ENCODE data around the gene TUBG2.
"Not testable (repeated sequence)": the region's sequence is repeated elsewhere in the genome, so short reads cannot be mapped to it uniquely, and the experiment has no call there.

TUBG2 gene

DNA sequence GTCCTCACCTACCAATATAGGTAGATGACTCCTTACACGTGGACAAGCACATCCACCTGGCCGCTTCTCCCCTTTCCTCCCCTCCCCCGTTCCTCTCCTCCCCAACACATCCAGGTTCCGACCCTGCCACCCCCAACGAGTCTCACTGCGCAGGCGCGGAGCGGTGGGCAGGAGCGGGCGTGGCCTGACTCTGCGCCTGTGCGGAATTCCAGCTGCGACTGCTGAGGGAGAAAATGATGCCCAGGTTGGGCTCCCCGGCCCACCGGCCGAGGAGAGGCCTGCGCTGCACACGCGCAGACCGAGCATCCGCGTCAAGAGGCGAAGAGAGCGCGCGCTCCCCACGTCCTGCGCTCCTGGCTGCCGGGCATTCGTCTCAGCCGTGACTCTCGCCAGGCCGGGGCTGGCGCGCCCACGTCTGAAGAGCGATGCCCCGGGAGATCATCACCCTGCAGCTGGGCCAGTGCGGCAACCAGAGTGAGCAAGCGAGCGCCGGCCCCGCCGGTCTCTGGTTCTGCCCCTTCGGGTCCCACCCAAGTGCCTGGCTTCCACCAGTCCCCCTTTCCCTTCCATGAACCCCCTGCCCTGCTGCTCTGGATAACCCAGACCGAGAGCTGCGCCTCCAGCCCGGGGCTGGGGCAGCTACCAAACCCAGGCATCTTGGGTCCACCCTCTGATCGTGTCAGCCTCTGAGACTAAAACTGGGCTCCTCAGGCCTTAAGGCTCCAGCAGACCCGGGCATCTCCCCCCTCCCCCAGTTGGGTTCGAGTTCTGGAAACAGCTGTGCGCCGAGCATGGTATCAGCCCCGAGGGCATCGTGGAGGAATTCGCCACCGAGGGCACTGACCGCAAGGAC lies at the start of gene TUBG2:
TUBG2 (plus strand) TSS at position 206 of the 853 bp plus-strand sequence; CDS start at position 426, 220 bp downstream.
- DNase-seq (ENCODE audit: low read depth in 2 of 2), result peak; percentile 88 to 93
- H3K4me3 ChIP-seq (replicated peaks in 1 of 2; ENCODE audit: low read depth in 2 of 2, low read length in 2 of 2), result peak within 1 kb of the TSS; percentile 69 to 70
- TF ChIP-seq, protein P1, sequence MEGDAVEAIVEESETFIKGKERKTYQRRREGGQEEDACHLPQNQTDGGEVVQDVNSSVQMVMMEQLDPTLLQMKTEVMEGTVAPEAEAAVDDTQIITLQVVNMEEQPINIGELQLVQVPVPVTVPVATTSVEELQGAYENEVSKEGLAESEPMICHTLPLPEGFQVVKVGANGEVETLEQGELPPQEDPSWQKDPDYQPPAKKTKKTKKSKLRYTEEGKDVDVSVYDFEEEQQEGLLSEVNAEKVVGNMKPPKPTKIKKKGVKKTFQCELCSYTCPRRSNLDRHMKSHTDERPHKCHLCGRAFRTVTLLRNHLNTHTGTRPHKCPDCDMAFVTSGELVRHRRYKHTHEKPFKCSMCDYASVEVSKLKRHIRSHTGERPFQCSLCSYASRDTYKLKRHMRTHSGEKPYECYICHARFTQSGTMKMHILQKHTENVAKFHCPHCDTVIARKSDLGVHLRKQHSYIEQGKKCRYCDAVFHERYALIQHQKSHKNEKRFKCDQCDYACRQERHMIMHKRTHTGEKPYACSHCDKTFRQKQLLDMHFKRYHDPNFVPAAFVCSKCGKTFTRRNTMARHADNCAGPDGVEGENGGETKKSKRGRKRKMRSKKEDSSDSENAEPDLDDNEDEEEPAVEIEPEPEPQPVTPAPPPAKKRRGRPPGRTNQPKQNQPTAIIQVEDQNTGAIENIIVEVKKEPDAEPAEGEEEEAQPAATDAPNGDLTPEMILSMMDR (IDR thresholded peaks at IDR 0.05; ENCODE audit: low read depth, low read length), result no peak

DNA sequence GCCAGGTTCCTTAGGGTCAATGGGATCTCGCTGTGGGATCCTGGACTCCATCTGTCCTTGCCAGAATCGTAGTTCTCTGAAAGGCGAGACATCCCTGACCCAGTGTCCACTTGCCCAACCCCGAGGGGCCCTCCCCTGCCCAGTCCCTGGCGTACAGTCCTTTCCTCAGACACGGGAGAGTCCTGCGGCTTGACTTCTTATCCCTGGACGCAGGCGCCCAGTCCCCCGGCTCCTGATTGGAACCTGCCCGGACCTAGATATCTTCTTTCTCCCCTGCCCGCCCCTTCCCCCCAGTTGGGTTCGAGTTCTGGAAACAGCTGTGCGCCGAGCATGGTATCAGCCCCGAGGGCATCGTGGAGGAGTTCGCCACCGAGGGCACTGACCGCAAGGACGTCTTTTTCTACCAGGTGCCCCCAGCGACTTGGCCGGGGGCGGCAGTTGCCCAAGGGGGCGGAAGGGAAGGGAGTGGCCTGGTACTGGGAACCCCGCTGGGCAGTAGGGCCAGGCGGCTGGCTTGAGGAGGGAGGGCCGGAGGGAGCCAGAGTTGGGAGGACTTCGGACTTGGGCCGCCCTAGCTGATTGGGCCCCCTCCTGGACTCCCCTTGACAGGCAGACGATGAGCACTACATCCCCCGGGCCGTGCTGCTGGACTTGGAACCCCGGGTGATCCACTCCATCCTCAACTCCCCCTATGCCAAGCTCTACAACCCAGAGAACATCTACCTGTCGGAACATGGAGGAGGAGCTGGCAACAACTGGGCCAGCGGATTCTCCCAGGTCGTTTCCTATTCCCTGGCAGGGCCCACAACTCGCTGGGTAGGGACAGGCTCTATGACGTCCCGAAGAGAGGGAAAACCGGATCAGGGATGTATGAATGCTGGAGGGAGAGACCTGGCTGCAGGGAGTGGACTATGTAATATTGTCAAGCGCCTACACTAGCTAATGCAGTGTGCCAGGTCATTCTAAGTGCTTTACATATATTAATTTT lies 49.0 kb upstream of the TUBG2 start:
- DNase-seq (ENCODE audit: low read depth in 2 of 2), result peak in 1 of 2 donors; percentile 7
- peak overlapping the region; percentile 64 to 97 for H3K4me3 ChIP-seq (replicated peaks in 1 of 2; ENCODE audit: low read depth in 2 of 2, low read length in 2 of 2)

GRCh38 chr17:42612013-42612412 lies 47.1 kb upstream of the TUBG2 start:
- TF ChIP-seq, protein P1 (IDR thresholded peaks at IDR 0.05; ENCODE audit: low read depth, low read length), result no peak
- no peak overlapping the region for H3K4me3 ChIP-seq (replicated peaks in 1 of 2; ENCODE audit: low read depth in 2 of 2, low read length in 2 of 2)
- no peak for DNase-seq (ENCODE audit: low read depth in 2 of 2)

DNA sequence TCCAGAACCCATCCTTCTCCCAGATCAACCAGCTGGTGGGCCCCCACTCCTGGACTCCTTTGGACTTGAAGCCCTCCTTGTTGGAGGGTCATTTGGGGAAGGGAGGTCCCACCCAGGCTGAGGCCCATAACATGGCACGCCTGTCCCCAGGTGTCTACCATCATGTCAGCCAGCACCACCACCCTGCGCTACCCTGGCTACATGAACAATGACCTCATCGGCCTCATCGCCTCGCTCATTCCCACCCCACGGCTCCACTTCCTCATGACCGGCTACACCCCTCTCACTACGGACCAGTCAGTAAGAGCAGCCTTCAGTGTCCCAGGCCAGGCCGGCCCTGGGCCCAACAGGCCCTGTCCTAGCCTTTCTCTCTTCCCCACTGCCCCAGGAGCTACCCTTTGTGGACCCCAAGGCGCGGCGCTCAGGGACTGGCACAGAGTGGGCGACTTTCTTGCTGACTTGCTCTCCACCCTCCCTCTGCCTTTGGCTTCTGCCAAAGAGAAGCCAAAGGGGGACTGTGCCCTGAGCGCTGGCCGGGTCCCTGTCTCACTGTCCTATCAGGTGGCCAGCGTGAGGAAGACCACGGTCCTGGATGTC lies 45.3 kb upstream of the TUBG2 start:
- no peak overlapping the region for H3K4me3 ChIP-seq (replicated peaks in 1 of 2; ENCODE audit: low read depth in 2 of 2, low read length in 2 of 2)
- no peak for DNase-seq (ENCODE audit: low read depth in 2 of 2)
- TF ChIP-seq, protein P1 (IDR thresholded peaks at IDR 0.05; ENCODE audit: low read depth, low read length), result no peak

DNA sequence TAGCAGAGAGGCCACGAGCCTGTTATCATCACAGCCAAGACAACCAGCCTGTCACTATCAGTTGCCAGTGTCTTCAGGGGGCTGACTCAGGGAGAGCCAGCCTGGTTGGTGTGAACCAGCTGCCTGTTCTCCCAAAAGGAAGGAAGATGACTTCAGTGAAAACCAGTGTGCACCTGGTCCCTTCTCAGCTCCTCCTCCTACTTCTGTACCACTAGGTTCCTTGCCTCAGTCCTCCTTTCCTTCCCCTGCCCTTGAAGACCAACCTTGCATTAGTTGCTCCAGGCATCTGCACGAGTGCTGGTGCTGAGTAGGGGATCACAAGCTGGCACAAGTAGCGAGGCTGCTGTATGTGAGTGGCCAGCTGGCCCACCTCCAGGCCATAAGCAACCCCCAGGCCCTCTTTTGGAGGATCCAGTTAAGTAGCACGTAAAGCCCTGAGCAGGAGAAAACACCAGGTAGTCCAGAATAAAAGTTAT lies 41.1 kb upstream of the TUBG2 start:
- H3K4me3 ChIP-seq (replicated peaks in 1 of 2; ENCODE audit: low read depth in 2 of 2, low read length in 2 of 2), result no peak overlapping the region
- TF ChIP-seq, protein P1 (IDR thresholded peaks at IDR 0.05; ENCODE audit: low read depth, low read length), result no peak
- no peak for DNase-seq (ENCODE audit: low read depth in 2 of 2)

- peak in 1 of 2 donors; percentile 23 for DNase-seq (ENCODE audit: low read depth in 2 of 2)
- H3K4me3 ChIP-seq (replicated peaks in 1 of 2; ENCODE audit: low read depth in 2 of 2, low read length in 2 of 2), result no peak overlapping the region
Observed at GRCh38 chr17:42618442-42619150, 40.5 kb upstream of the TUBG2 start.

GRCh38 chr17:42621987-42622386 lies 37.1 kb upstream of the TUBG2 start:
- not testable (repeated sequence) for H3K4me3 ChIP-seq (replicated peaks in 1 of 2; ENCODE audit: low read depth in 2 of 2, low read length in 2 of 2); DNase-seq (ENCODE audit: low read depth in 2 of 2)

More at GRCh38 chr17:42618442-42619150, 40.5 kb upstream of the TUBG2 start:
- TF ChIP-seq, protein P1 (IDR thresholded peaks at IDR 0.05; ENCODE audit: low read depth, low read length), result no peak
